ENCODE data around the gene SMIM33.

SMIM33 gene

DNA sequence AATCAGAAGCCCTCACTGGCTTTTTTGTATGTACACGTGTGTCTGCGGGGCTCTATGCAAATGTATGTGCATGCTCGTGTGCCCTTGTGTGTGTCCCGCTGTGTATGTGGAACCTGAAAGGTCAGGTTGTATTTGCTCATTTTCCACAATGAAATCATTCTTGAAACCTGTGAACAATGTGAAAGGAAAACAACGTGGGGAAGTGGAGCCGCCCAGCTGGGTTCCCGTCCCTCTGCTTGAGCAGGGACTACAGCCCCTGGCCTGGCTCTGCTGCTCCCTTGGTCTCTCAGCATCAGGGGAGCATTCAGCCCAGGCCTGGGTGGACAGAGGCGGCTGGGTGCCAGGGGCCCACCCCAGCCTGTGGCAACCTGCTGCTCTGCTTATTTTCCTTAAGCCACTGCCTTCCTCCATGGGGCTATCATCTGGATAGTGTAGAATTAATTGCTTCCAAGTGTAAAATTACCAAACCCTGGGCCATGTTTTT lies 11.3 kb upstream of the SMIM33 start:
- H3K27ac ChIP-seq (replicated peaks): no peak overlapping the region
- no peak for TF ChIP-seq POLR2AphosphoS5 (IDR thresholded peaks at IDR 0.05; ENCODE audit: low read depth)
- no peak overlapping the region for H3K4me3 ChIP-seq (replicated peaks; ENCODE audit: insufficient read depth, low read length)
- H3K27me3 ChIP-seq (ENCODE audit: insufficient read depth, poor library complexity, severe bottlenecking): no peaks in the 10 kb centered on the region
- no peak for DNase-seq (ENCODE audit: low read depth in 1 of 2, low spot score in 1 of 2)

DNA sequence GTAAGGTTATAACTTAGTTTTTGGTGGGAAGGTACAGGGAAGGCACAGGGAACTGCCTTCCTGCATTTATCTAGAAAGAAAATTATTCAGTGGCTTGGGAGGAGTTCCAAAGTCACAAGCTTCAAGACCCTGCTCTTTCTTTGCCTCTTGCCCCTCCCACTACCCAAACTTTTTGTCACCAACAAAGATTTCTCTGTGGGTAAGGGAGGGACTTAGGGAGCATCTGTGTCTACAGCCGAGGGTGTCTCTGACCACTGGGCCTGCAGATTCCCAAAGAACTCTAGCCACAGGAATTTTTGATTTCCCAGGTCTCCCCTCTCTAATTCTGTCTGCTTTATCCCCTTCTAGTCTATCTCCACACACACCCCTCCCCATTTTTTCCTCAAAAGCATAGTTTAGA lies 10.3 kb upstream of the SMIM33 start:
- no peak for DNase-seq (ENCODE audit: low read depth in 1 of 2, low spot score in 1 of 2)
- H3K27me3 ChIP-seq (ENCODE audit: insufficient read depth, poor library complexity, severe bottlenecking): no peaks in the 10 kb centered on the region
- no peak overlapping the region for H3K4me3 ChIP-seq (replicated peaks; ENCODE audit: insufficient read depth, low read length)
- no peak overlapping the region for H3K27ac ChIP-seq (replicated peaks)
- TF ChIP-seq GABPA (IDR thresholded peaks at IDR 0.05; ENCODE audit: low read depth) (no peak), SPI1 (IDR thresholded peaks at IDR 0.05; ENCODE audit: borderline replicate concordance, low read depth) (no peak), POLR2AphosphoS5 (IDR thresholded peaks at IDR 0.05; ENCODE audit: low read depth) (no peak)
- TF ChIP-seq, protein P1, sequence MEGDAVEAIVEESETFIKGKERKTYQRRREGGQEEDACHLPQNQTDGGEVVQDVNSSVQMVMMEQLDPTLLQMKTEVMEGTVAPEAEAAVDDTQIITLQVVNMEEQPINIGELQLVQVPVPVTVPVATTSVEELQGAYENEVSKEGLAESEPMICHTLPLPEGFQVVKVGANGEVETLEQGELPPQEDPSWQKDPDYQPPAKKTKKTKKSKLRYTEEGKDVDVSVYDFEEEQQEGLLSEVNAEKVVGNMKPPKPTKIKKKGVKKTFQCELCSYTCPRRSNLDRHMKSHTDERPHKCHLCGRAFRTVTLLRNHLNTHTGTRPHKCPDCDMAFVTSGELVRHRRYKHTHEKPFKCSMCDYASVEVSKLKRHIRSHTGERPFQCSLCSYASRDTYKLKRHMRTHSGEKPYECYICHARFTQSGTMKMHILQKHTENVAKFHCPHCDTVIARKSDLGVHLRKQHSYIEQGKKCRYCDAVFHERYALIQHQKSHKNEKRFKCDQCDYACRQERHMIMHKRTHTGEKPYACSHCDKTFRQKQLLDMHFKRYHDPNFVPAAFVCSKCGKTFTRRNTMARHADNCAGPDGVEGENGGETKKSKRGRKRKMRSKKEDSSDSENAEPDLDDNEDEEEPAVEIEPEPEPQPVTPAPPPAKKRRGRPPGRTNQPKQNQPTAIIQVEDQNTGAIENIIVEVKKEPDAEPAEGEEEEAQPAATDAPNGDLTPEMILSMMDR (IDR thresholded peaks at IDR 0.05; ENCODE audit: insufficient read depth, low read length): no peak
- TF ChIP-seq, protein P2, sequence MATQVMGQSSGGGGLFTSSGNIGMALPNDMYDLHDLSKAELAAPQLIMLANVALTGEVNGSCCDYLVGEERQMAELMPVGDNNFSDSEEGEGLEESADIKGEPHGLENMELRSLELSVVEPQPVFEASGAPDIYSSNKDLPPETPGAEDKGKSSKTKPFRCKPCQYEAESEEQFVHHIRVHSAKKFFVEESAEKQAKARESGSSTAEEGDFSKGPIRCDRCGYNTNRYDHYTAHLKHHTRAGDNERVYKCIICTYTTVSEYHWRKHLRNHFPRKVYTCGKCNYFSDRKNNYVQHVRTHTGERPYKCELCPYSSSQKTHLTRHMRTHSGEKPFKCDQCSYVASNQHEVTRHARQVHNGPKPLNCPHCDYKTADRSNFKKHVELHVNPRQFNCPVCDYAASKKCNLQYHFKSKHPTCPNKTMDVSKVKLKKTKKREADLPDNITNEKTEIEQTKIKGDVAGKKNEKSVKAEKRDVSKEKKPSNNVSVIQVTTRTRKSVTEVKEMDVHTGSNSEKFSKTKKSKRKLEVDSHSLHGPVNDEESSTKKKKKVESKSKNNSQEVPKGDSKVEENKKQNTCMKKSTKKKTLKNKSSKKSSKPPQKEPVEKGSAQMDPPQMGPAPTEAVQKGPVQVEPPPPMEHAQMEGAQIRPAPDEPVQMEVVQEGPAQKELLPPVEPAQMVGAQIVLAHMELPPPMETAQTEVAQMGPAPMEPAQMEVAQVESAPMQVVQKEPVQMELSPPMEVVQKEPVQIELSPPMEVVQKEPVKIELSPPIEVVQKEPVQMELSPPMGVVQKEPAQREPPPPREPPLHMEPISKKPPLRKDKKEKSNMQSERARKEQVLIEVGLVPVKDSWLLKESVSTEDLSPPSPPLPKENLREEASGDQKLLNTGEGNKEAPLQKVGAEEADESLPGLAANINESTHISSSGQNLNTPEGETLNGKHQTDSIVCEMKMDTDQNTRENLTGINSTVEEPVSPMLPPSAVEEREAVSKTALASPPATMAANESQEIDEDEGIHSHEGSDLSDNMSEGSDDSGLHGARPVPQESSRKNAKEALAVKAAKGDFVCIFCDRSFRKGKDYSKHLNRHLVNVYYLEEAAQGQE (IDR thresholded peaks at IDR 0.05; ENCODE audit: insufficient replicate concordance, low read depth): no peak

DNA sequence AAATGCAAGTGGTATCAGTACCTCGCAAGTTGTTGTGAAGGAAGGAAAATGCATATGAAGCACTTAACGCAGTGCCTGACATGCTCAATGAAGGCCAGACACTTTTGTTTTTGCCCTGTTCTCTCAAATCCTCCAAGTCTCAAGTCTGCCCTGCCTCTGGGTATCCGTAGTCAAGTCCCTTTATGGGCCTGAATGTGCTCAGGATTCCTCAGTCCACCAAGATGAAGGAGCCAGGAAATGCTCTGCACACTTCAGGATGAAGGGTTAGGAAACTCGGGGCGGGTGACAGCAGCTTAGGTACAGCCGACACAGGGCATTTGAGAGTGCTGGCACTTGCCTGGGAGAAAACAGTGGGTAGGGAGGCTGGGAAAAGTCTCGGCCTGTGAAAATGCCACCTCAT lies 9.6 kb upstream of the SMIM33 start:
- DNase-seq (ENCODE audit: low read depth in 1 of 2, low spot score in 1 of 2): no peak
- H3K4me3 ChIP-seq (replicated peaks; ENCODE audit: insufficient read depth, low read length): no peak overlapping the region
- no peaks in the 10 kb centered on the region for H3K27me3 ChIP-seq (ENCODE audit: insufficient read depth, poor library complexity, severe bottlenecking)
- TF ChIP-seq GABPA (IDR thresholded peaks at IDR 0.05; ENCODE audit: low read depth): no peak
- TF ChIP-seq, protein P1 (IDR thresholded peaks at IDR 0.05; ENCODE audit: insufficient read depth, low read length): no peak
- no peak for TF ChIP-seq SPI1 (IDR thresholded peaks at IDR 0.05; ENCODE audit: borderline replicate concordance, low read depth)
- no peak for TF ChIP-seq POLR2AphosphoS5 (IDR thresholded peaks at IDR 0.05; ENCODE audit: low read depth)
- TF ChIP-seq, protein P2 (IDR thresholded peaks at IDR 0.05; ENCODE audit: insufficient replicate concordance, low read depth): no peak
- no peak overlapping the region for H3K27ac ChIP-seq (replicated peaks)

DNA sequence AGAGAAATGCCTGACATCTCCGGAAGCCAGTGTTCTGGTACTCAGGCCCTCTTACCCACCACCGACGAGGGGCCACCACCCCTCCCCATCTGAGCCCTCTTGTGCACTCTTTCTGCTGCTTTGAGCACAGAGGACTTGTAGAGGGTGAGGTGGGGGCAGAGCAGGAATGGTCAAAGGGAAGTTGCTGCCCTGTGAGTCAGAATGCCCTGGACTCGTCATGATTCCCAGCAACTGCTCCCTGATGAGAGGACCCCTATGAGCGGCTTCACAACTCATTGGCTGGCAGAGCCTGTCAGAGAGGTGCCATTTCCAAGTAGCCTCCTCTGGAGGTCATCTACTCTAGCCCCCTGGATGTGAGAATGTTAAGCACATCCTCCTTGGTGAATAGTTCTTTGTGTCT lies 9.1 kb upstream of the SMIM33 start:
- Histone ChIP-seq H3K27me3 (ENCODE audit: insufficient read depth, poor library complexity, severe bottlenecking) (no peaks in the 10 kb centered on the region), H3K27ac (replicated peaks) (no peak overlapping the region), H3K4me3 (replicated peaks; ENCODE audit: insufficient read depth, low read length) (no peak overlapping the region)
- TF ChIP-seq SPI1 (IDR thresholded peaks at IDR 0.05; ENCODE audit: borderline replicate concordance, low read depth): no peak
- no peak for TF ChIP-seq GABPA (IDR thresholded peaks at IDR 0.05; ENCODE audit: low read depth)
- TF ChIP-seq, protein P1 (IDR thresholded peaks at IDR 0.05; ENCODE audit: insufficient read depth, low read length): no peak
- no peak for TF ChIP-seq POLR2AphosphoS5 (IDR thresholded peaks at IDR 0.05; ENCODE audit: low read depth)
- TF ChIP-seq, protein P2 (IDR thresholded peaks at IDR 0.05; ENCODE audit: insufficient replicate concordance, low read depth): no peak
- no peak for DNase-seq (ENCODE audit: low read depth in 1 of 2, low spot score in 1 of 2)
